Measurements from ENCODE around the gene IGF1R.
A peak's percentile ranks its signal among the peaks of the same experiment; 100 is the strongest.

The IGF1R gene

DNA sequence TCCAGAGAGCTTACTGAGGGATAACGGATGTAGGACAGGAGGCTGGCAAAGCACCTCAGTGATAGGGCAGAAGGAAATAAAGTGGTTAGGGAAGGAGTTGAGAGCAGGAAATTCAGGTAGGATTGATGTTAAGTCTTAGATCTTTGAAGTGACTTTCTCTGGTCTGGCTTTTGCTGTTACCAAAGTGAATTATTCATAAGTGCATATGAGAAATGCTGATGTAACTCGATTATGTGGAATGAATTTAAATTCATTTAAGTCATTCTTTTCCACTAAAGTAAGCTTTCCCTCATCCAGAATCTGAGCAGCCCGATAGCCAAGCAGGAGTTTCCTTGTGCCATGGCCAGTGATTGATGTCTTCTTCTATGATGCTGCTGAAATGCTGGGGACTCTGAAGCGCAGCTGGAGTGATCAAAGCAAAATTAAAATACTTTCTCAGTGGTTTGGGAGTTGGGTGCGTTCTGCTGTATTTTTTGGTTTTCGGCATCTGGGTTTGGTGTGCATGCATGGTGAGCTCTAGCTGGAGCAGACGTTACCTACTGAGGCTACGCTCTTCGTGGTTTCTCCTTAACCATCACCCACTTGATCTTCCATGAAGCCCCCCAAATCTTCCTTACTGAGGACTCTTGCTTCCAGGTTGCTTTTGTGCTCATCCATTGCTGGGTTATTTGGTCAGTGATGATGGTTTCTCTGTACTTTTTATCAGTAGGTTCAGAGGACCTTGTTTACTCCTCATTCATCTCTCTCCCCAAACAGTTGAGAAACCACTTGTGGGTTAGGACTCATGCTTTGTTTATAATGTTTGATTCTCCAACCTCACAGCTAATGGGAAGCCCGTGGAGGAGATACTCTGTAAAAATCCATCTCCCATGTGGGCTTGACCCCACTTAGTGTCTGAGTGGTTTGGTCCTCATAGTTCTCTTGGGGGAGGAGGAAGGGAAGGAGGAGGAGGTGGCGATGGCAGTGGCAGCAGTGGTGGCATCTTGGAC, 72.5 kb downstream of the IGF1R start:
- no peaks in the 10 kb centered on the region for H3K27me3 ChIP-seq (ENCODE audit: low read depth, low read length)
- no peaks in the 10 kb centered on the region for H3K36me3 ChIP-seq (ENCODE audit: control insufficient read depth in 1 of 2, insufficient read depth in 2 of 2, low read length in 2 of 2)
- H3K4me3 ChIP-seq (ENCODE audit: low read depth in 1 of 2, low read length in 2 of 2) = no peak overlapping the region
- H3K9me3 ChIP-seq (ENCODE audit: control insufficient read depth in 1 of 2, low read length in 2 of 2) = no peaks in the 10 kb centered on the region
- peaks cover 4 to 41% of the 10 kb centered on the region in 2 donors for H3K4me1 ChIP-seq (ENCODE audit: control insufficient read depth in 1 of 2, insufficient read depth in 2 of 2, low read length in 2 of 2)
- no peak overlapping the region for H3K27ac ChIP-seq (ENCODE audit: low read length)

DNA sequence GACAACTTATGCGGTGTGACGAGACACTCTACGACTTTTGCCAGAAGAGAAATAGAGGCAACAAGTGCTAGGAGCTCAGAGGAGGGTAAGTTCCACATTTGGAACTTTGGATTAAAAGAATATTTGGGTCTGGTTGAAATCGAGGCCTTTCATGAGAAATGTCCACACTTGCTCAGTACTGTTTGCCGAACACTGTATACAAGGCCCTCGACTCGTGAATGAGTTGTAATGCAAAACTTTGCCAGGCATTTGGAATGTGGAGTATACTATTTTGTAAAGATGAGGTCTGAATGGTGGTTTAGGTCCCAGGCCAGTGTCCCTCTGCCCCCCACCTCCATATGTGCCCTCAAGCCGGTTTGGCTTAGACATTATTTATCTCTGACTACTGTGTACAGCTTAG, 73.9 kb downstream of the IGF1R start:
- H3K27ac ChIP-seq (ENCODE audit: low read length) = no peak overlapping the region
- no peaks in the 10 kb centered on the region for H3K9me3 ChIP-seq (ENCODE audit: control insufficient read depth in 1 of 2, low read length in 2 of 2)
- peaks cover 0 to under 1% of the 10 kb centered on the region in 2 donors for H3K36me3 ChIP-seq (ENCODE audit: control insufficient read depth in 1 of 2, insufficient read depth in 2 of 2, low read length in 2 of 2)
- H3K4me3 ChIP-seq (ENCODE audit: low read depth in 1 of 2, low read length in 2 of 2) = no peak overlapping the region
- H3K27me3 ChIP-seq (ENCODE audit: low read depth, low read length) = no peaks in the 10 kb centered on the region
- peaks cover 4 to 41% of the 10 kb centered on the region in 2 donors for H3K4me1 ChIP-seq (ENCODE audit: control insufficient read depth in 1 of 2, insufficient read depth in 2 of 2, low read length in 2 of 2)

DNA sequence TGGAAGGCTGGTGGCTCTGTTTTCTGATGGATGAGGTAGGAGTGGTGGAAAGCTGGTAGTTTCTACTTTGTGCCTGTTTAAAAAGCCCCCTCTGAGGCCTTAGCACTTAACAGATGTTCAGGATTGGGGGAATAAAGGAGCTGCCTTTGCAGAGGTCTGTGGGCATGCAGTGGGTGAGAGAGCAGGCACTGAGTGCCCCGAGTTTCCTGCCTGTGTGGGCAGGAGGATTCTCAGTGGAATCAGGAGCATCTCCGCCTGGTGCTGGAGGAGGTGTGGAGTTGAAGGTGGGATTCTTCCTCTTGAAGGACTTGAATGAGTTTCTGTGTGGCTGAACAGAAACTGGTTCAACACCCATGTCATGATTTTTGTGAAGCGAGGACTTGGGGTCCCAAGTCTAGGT, 74.3 kb downstream of the IGF1R start:
- Histone ChIP-seq H3K9me3 (ENCODE audit: control insufficient read depth in 1 of 2, low read length in 2 of 2) (no peaks in the 10 kb centered on the region), H3K4me1 (ENCODE audit: control insufficient read depth in 1 of 2, insufficient read depth in 2 of 2, low read length in 2 of 2) (peaks cover 4 to 39% of the 10 kb centered on the region in 2 donors), H3K27me3 (ENCODE audit: low read depth, low read length) (no peaks in the 10 kb centered on the region), H3K4me3 (ENCODE audit: low read depth in 1 of 2, low read length in 2 of 2) (no peak overlapping the region), H3K27ac (ENCODE audit: low read length) (no peak overlapping the region), H3K36me3 (ENCODE audit: control insufficient read depth in 1 of 2, insufficient read depth in 2 of 2, low read length in 2 of 2) (peaks cover 0 to 3% of the 10 kb centered on the region in 2 donors)

DNA sequence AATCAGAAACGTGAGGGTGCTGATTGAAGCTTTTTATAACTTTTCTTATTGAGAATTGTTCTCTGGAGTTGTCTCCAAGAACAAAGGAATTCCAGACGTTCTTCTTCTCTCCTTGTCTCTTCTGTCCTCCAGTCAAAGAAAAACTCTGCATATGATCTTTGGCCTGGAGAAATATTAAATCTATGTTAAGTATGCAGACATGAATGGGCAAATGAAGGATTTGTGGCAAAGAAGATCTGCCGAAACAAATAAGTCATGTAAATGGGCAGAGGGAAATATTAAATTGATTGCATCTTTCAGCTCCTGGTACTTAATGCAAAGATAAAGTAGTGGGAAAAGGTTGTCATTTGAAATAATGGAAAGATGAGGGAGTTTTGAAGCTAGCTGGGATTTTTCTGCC, 74.9 kb downstream of the IGF1R start:
- peaks cover 0 to 3% of the 10 kb centered on the region in 2 donors for H3K36me3 ChIP-seq (ENCODE audit: control insufficient read depth in 1 of 2, insufficient read depth in 2 of 2, low read length in 2 of 2)
- no peaks in the 10 kb centered on the region for H3K9me3 ChIP-seq (ENCODE audit: control insufficient read depth in 1 of 2, low read length in 2 of 2)
- no peak overlapping the region for H3K4me3 ChIP-seq (ENCODE audit: low read depth in 1 of 2, low read length in 2 of 2)
- H3K4me1 ChIP-seq (ENCODE audit: control insufficient read depth in 1 of 2, insufficient read depth in 2 of 2, low read length in 2 of 2) = peaks cover 8 to 38% of the 10 kb centered on the region in 2 donors
- H3K27ac ChIP-seq (ENCODE audit: low read length) = no peak overlapping the region
- H3K27me3 ChIP-seq (ENCODE audit: low read depth, low read length) = no peaks in the 10 kb centered on the region

DNA sequence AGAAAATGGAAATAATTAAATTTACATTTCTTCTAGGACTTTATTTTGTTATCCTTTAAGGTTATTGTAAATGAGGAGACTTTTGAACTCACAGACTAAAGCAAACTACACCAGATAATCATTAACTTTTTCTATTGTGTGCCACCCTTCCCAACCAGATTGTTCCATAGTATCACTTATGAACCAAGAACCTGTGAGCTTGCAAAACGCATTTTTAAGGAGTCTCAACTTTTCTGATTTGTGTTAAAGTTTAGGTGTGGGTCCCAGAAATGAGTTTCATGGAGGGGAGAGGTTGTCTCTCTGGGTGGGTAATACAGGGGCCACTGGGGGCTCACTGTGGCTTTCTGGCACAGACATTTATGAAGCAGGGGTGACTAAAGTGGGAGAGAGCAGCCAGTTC, 75.7 kb downstream of the IGF1R start:
- H3K4me1 ChIP-seq (ENCODE audit: control insufficient read depth in 1 of 2, insufficient read depth in 2 of 2, low read length in 2 of 2) = peaks cover 16 to 40% of the 10 kb centered on the region in 2 donors

DNA sequence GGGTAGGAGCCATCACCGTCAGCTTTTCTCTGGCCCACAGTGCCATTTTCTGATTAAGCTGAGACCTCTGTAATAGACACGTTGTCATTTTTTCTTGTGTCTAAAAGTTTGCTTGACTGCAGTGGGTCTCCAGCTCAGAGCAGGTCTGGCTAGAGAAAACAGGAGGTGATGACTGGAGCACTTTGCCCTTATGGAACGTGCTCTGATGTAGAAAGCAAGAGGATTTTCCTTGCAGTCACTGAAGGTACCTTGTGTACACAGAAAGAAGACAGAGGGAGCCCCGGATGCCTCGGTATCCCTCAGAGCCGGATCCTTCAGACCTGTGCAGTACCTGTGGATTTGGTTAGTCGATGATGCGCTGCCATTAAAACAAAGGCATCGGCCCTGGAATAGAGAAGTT, 76.2 kb downstream of the IGF1R start:
- H3K4me1 ChIP-seq (ENCODE audit: control insufficient read depth in 1 of 2, insufficient read depth in 2 of 2, low read length in 2 of 2) = peaks cover 20 to 39% of the 10 kb centered on the region in 2 donors
- peak overlapping the region; percentile 35 for H3K27ac ChIP-seq (ENCODE audit: low read length)

More for the DNA sequence above, 75.7 kb downstream of the IGF1R start:
- H3K27ac ChIP-seq (ENCODE audit: low read length) = peak overlapping the region; percentile 35
- no peaks in the 10 kb centered on the region for H3K27me3 ChIP-seq (ENCODE audit: low read depth, low read length)
- no peak overlapping the region for H3K4me3 ChIP-seq (ENCODE audit: low read depth in 1 of 2, low read length in 2 of 2)
- H3K9me3 ChIP-seq (ENCODE audit: control insufficient read depth in 1 of 2, low read length in 2 of 2) = no peaks in the 10 kb centered on the region
- H3K36me3 ChIP-seq (ENCODE audit: control insufficient read depth in 1 of 2, insufficient read depth in 2 of 2, low read length in 2 of 2) = peaks cover 0 to 3% of the 10 kb centered on the region in 2 donors

DNA sequence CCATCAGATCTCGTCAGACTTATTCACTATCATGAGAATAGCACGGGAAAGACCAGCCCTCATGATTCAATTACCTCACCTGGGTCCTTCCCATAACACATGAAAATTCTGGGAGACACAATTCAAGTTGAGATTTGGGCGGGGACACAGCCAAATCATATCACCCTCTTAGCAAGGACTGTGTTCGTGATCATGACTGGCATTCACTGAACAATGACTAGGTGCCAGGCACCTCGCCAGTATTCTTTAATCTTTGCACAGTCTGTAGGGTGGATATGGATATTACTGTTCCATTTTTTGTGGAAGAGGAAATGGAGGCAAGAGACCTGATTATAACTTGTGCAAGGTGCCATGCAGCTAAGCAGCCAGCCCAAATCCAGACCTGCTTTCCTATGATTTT, 77.5 kb downstream of the IGF1R start:
- H3K4me3 ChIP-seq (ENCODE audit: low read depth in 1 of 2, low read length in 2 of 2) = no peak overlapping the region
- no peaks in the 10 kb centered on the region for H3K9me3 ChIP-seq (ENCODE audit: control insufficient read depth in 1 of 2, low read length in 2 of 2)
- H3K27ac ChIP-seq (ENCODE audit: low read length) = no peak overlapping the region
- H3K4me1 ChIP-seq (ENCODE audit: control insufficient read depth in 1 of 2, insufficient read depth in 2 of 2, low read length in 2 of 2) = peaks cover 25 to 39% of the 10 kb centered on the region in 2 donors
- H3K27me3 ChIP-seq (ENCODE audit: low read depth, low read length) = no peaks in the 10 kb centered on the region
- peaks cover 0 to 3% of the 10 kb centered on the region in 2 donors for H3K36me3 ChIP-seq (ENCODE audit: control insufficient read depth in 1 of 2, insufficient read depth in 2 of 2, low read length in 2 of 2)

More for the DNA sequence above, 76.2 kb downstream of the IGF1R start:
- H3K4me3 ChIP-seq (ENCODE audit: low read depth in 1 of 2, low read length in 2 of 2) = no peak overlapping the region
- peaks cover 0 to 3% of the 10 kb centered on the region in 2 donors for H3K36me3 ChIP-seq (ENCODE audit: control insufficient read depth in 1 of 2, insufficient read depth in 2 of 2, low read length in 2 of 2)
- H3K9me3 ChIP-seq (ENCODE audit: control insufficient read depth in 1 of 2, low read length in 2 of 2) = no peaks in the 10 kb centered on the region
- H3K27me3 ChIP-seq (ENCODE audit: low read depth, low read length) = no peaks in the 10 kb centered on the region

DNA sequence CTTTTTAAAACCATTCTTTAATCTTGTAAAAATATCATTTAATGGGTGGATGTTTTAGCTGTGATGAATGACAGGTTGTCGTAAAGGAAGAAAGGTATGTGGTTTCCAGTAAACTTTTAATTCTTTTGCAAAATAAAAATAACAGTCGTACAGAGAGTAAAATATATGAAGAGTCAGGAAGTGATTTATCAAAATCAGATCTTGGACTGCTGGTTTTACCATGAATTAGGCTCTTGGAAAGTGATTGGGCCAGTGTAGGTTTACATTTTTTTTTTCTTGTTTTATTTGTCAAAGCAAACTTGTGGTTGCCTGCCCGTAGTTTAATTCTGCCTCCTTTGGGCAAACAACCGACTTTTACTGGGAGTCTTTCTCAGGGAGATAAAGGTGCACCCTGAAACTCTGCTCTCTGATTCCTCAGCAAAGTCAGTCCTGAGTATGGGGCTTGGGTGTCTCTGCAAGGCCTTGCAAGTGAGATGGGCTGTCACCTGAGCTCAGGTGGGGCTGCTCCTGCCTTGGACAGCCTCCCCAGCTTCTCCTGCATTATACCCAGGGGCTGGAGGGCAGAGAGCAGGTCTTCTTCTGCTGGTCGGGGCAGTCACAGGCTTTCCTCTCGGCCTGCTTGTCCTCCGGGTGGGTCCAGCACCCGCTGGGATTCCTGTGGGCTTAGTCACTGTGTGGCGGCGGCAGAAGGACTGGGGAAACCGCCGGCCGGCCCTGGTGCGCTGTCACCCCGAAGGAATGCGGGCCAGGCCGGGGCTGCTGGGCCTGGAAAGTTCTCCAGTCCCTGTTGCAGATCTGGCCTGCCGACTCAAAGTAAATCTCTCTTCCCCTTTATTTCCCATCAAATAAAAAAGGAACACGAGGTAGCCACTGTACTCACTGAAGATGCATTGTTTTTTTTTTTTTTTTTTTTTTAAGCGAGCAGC, 79.0 kb downstream of the IGF1R start:
- no peaks in the 10 kb centered on the region for H3K9me3 ChIP-seq (ENCODE audit: control insufficient read depth in 1 of 2, low read length in 2 of 2)
- H3K36me3 ChIP-seq (ENCODE audit: control insufficient read depth in 1 of 2, insufficient read depth in 2 of 2, low read length in 2 of 2) = peaks cover 0 to 3% of the 10 kb centered on the region in 2 donors
- no peaks in the 10 kb centered on the region for H3K27me3 ChIP-seq (ENCODE audit: low read depth, low read length)
- H3K27ac ChIP-seq (ENCODE audit: low read length) = peak overlapping the region; percentile 91
- peak overlapping the region in 1 of 2 donors; percentile 41 for H3K4me3 ChIP-seq (ENCODE audit: low read depth in 1 of 2, low read length in 2 of 2)
- H3K4me1 ChIP-seq (ENCODE audit: control insufficient read depth in 1 of 2, insufficient read depth in 2 of 2, low read length in 2 of 2) = peaks cover 25 to 27% of the 10 kb centered on the region in 2 donors

DNA sequence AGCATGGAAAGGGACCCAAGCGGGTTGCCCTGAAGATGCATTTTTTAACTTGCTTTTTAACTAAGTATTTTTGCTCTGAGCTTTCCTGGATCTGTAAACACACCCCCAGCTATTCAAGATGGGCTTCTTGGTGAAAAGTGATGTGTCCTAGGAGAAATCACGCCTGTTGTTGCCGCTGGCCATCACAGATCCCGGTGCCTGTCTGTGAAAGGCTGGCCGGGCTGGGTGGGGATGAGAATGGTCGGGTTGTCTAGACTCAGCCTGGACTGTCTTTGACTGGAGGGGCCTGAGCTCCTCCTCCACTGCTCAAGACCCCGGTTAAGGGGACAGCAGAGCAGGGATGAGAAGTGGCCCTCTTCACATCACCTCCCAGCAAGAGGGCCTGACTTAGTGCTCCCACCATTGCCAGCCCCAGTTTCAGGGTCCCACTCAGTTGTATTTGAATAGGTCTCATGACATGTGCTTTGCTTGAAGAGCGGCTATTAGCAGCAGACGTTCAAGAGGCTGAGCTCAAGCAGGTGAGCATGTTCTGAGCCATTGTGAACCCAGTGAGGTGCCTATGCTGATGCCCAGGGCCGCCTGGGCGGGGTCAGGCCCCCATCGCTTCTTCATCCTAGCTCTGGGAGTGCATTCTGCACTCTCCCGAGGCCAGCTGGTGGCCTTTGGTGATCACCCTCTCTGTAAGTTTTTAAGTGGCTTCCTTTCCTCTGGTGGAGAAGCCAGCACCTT, 79.9 kb downstream of the IGF1R start:
- H3K9me3 ChIP-seq (ENCODE audit: control insufficient read depth in 1 of 2, low read length in 2 of 2) = no peaks in the 10 kb centered on the region
- no peaks in the 10 kb centered on the region for H3K27me3 ChIP-seq (ENCODE audit: low read depth, low read length)
- peaks cover 25 to 26% of the 10 kb centered on the region in 2 donors for H3K4me1 ChIP-seq (ENCODE audit: control insufficient read depth in 1 of 2, insufficient read depth in 2 of 2, low read length in 2 of 2)
- H3K4me3 ChIP-seq (ENCODE audit: low read depth in 1 of 2, low read length in 2 of 2) = peak overlapping the region in 1 of 2 donors; percentile 11
- H3K27ac ChIP-seq (ENCODE audit: low read length) = peak overlapping the region; percentile 89
- peaks cover 0 to 3% of the 10 kb centered on the region in 2 donors for H3K36me3 ChIP-seq (ENCODE audit: control insufficient read depth in 1 of 2, insufficient read depth in 2 of 2, low read length in 2 of 2)

DNA sequence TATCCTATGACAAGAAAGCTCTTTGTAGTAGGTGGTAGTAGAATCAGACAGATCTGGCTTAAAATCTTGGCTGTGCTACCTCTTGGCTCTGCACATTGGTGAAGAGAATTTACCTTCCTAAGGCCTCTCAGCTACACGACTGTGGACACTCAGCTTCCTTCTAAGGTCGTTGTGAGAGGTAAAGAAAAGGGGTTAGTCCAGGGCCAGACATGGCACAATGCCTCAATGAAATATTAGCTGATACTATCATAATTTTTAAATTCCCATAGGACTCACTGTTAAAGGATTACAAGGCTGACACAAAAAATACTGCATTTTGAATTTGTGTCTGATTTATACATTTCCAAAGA, 80.4 kb downstream of the IGF1R start:
- Histone ChIP-seq H3K27me3 (ENCODE audit: low read depth, low read length) (no peaks in the 10 kb centered on the region), H3K4me1 (ENCODE audit: control insufficient read depth in 1 of 2, insufficient read depth in 2 of 2, low read length in 2 of 2) (peaks cover 25 to 29% of the 10 kb centered on the region in 2 donors), H3K9me3 (ENCODE audit: control insufficient read depth in 1 of 2, low read length in 2 of 2) (no peaks in the 10 kb centered on the region), H3K36me3 (ENCODE audit: control insufficient read depth in 1 of 2, insufficient read depth in 2 of 2, low read length in 2 of 2) (peaks cover 0 to 3% of the 10 kb centered on the region in 2 donors), H3K4me3 (ENCODE audit: low read depth in 1 of 2, low read length in 2 of 2) (peak overlapping the region in 1 of 2 donors; percentile 11), H3K27ac (ENCODE audit: low read length) (peak overlapping the region; percentile 89)

Data from muscle layer of duodenum (tissue), 2 donors.